Left lung (tissue), 10 donors: ENCODE results near the gene GJB4. TPM values are rescaled to one million over a fixed set of nuclear protein-coding genes. Genes with fewer than 3 reads are reported as not detected.
A peak's percentile ranks its signal among the peaks of the same experiment; 100 is the strongest.
"Not testable (repeated sequence)": the region's sequence is repeated elsewhere in the genome, so short reads cannot be mapped to it uniquely, and the experiment has no call there.

Source experiments
- ATAC-seq: fragments of 200-7000 bp; cut with Tn5 transposase; one replicate; pipeline ENCODE4 v1.9.1; 2020; ENCODE audit warnings: moderate library complexity
- DNase-seq, 4 donors: peaks; one replicate each; pipeline ENCODE4 v3.0.0-alpha.2; 2013 to 2020
- H3K27ac ChIP-seq, 2 donors: fragments of 200-600 bp; sonication (generic) in 1 of 2; one replicate each; pipeline versions ENCODE4 v1.5.0 to v1.8.0; 2020 to 2021
- H3K27me3 ChIP-seq, 2 donors: fragments of 200-600 bp; sonication (generic) in 1 of 2; one replicate each; pipeline versions ENCODE4 v1.5.0 to v1.8.0; 2020 to 2021
- H3K36me3 ChIP-seq, 2 donors: fragments of 200-600 bp; sonication (generic) in 1 of 2; one replicate each; pipeline versions ENCODE4 v1.5.0 to v1.8.0; 2020 to 2021
- H3K4me1 ChIP-seq, 2 donors: fragments of 200-600 bp; one replicate each; pipeline ENCODE4 v1.8.0; 2021
- H3K4me3 ChIP-seq, 2 donors: fragments of 200-600 bp; sonication (generic) in 1 of 2; one replicate each; pipeline versions ENCODE4 v1.5.0 to v1.8.0; 2020 to 2021; ENCODE audit warnings: mild to moderate bottlenecking in 1 of 2
- H3K9me3 ChIP-seq, 2 donors: fragments of 200-600 bp; sonication (generic) in 1 of 2; one replicate each; pipeline versions ENCODE4 v1.5.0 to v1.8.0; 2020 to 2021
- intact Hi-C, 2 donors: fragments of 100-400 bp; cut with DNase I; formaldehyde crosslinking; loops; one replicate each; pipeline versions ENCODE4 v1.11.2 to v1.14.2; 2022
- polyA plus RNA-seq, 6 donors: library from polyadenylated mRNA; unstranded; fragments of 120-200 nt; gene quantifications; one replicate each; pipeline ENCODE4 v1.2.1, GENCODE V29; 2013; ENCODE audit not compliant: insufficient read length in 6 of 6
- total RNA-seq, 2 donors: library from RNA; stranded (reverse); fragmentation: NEBNext Ultra II Directional; extraction: Animal tissue kit (Norgen Biotek cat#: 25700); gene quantifications; one replicate each; pipeline ENCODE4 v1.2.1, GENCODE V29; 2021
- TF ChIP-seq, protein P1 (sequence below), 2 donors: fragments of 200-600 bp; sonication (generic) in 1 of 2; IDR thresholded peaks; one replicate each; pipeline versions ENCODE4 v1.5.0 to v1.8.0; 2021; ENCODE audit warnings: antibody characterized with exemption in 2 of 2
- donor health status: DM: no; HTN: yes; CAD: no.
- donor health status: DM: no; HTN: no; CAD: no.

Gene GJB4
- total and polyA plus RNA-seq, 8 donors: 0.06 to 0.08 TPM; not detected in 6

DNA sequence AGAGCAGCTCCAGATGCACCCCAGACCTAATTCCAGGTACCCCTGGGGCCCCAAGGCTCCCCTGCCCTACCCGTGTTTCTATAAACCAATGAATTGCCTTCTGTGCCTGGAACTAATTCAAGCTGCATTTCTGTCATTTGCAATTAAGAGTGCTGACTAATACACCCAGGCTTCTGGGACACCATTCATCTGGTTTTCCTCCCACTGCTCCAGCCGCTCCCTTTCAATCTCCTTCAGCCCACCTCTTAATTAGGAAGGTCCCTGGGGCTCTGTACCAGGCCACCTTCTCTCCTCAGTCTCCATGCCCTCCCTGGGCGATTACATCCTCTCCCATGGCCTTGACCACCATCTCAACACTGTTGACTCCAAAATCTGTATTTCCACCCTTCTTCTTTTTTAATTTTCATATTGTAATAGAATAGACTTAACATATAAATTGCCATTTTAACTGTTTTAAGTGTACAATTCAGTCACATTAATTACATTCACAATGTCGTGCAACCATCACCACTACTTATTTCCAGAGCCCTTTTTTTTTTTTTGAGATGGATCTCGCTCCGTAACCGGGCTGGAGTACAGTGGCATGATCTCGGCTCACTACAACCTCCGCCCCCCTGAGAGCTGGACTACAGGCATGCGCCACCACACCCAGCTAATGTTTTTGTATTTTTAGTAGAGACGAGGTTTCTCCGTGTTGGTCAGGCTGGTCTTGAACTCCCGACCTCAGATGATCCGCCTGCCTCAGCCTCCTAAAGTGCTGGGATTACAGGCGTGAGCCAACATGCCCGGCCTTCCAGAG lies 12.2 kb downstream of the GJB4 start:
- H3K4me1 ChIP-seq: no peaks in the 10 kb centered on the region
- H3K4me3 ChIP-seq: no peak overlapping the region
- no peak for ATAC-seq
- no peak overlapping the region for H3K27ac ChIP-seq
- H3K36me3 ChIP-seq: no peaks in the 10 kb centered on the region
- intact Hi-C loops: no loop called here
- TF ChIP-seq, protein P1, sequence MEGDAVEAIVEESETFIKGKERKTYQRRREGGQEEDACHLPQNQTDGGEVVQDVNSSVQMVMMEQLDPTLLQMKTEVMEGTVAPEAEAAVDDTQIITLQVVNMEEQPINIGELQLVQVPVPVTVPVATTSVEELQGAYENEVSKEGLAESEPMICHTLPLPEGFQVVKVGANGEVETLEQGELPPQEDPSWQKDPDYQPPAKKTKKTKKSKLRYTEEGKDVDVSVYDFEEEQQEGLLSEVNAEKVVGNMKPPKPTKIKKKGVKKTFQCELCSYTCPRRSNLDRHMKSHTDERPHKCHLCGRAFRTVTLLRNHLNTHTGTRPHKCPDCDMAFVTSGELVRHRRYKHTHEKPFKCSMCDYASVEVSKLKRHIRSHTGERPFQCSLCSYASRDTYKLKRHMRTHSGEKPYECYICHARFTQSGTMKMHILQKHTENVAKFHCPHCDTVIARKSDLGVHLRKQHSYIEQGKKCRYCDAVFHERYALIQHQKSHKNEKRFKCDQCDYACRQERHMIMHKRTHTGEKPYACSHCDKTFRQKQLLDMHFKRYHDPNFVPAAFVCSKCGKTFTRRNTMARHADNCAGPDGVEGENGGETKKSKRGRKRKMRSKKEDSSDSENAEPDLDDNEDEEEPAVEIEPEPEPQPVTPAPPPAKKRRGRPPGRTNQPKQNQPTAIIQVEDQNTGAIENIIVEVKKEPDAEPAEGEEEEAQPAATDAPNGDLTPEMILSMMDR (IDR thresholded peaks at IDR 0.05): no peak
- H3K9me3 ChIP-seq: no peaks in the 10 kb centered on the region
- no peak for DNase-seq
- H3K27me3 ChIP-seq: peaks cover 0 to 14% of the 10 kb centered on the region in 2 donors

DNA sequence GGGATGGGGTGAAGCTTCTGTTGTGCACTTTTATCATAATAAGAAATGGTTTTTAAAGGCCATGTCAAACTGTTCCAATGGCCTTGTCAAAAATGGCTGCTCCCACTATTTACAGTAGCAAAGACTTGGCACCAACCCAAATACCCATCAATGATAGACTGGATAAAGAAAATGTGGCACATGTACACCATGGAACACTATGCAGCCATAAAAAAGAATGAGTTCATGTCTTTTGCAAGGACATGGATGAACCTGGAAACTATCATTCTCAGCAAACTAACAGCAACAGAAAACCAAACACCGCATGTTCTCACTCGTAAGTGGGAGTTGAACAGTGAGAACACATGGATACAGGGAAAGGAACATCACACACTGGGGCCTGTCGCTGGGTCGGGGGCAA lies 13.6 kb downstream of the GJB4 start:
- ATAC-seq, H3K9me3 ChIP-seq, H3K4me3 ChIP-seq, intact Hi-C loops, DNase-seq, H3K27ac ChIP-seq, H3K36me3 ChIP-seq, H3K4me1 ChIP-seq: not testable (repeated sequence)
- peaks cover 0 to 22% of the 10 kb centered on the region in 2 donors for H3K27me3 ChIP-seq

DNA sequence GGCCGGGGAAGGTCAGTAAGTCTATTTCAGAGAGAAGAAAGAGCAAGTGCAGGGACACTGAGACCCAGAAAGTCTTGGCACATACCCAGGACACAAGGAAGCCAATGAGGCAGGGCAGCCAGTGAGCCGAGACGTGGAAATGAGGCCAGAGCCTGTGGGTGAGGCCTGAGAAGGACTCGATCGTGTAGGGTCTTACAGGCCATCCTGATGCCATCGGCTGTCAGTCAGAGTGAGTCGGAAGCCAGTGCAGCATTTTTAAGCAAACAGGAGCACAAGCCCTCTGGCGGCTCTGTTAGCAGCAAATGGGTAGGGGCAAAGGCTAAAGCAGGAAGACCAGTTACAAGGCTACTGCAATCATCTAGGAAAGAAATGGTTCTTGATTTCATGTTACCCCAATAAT lies 15.4 kb downstream of the GJB4 start:
- peaks cover 0 to 38% of the 10 kb centered on the region in 2 donors for H3K27me3 ChIP-seq
- H3K36me3 ChIP-seq: no peaks in the 10 kb centered on the region
- TF ChIP-seq, protein P1 (IDR thresholded peaks at IDR 0.05): no peak
- no peaks in the 10 kb centered on the region for H3K9me3 ChIP-seq
- ATAC-seq: no peak
- H3K4me3 ChIP-seq: no peak overlapping the region
- no peak overlapping the region for H3K27ac ChIP-seq
- intact Hi-C loops: no loop called here
- peak in 1 of 4 donors; percentile 12 for DNase-seq
- H3K4me1 ChIP-seq: no peaks in the 10 kb centered on the region

DNA sequence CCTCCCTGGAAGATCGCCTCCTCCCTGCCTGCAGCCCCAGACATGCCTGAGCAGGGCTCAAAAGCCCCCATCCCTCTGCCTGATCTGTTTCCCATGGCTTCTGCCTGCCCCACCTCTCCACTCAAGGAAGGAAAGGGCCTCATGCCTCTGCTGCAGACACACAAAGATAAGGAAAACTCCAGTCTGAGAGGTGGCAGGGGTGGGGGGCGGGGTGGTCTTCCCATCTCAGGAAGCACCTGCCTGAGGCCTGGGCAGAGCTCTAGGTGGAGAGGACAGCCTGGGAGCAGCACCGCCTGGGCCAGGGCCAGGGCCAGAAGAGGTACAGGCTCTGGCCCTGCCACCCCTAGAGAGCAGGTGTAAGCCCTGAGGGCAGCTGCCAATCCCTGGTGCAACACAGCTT lies 17.4 kb downstream of the GJB4 start:
- DNase-seq (peak in 2 of 4 donors; percentile 22 to 44), ATAC-seq (no peak)
- no peaks in the 10 kb centered on the region for H3K9me3 ChIP-seq
- H3K4me3 ChIP-seq: no peak overlapping the region
- no peaks in the 10 kb centered on the region for H3K36me3 ChIP-seq
- TF ChIP-seq, protein P1 (IDR thresholded peaks at IDR 0.05): no peak
- H3K27ac ChIP-seq: no peak overlapping the region
- H3K4me1 ChIP-seq: peaks cover 0 to 4% of the 10 kb centered on the region in 2 donors
- intact Hi-C loops: no loop called here
- H3K27me3 ChIP-seq: peaks cover 18 to 58% of the 10 kb centered on the region in 2 donors

DNA sequence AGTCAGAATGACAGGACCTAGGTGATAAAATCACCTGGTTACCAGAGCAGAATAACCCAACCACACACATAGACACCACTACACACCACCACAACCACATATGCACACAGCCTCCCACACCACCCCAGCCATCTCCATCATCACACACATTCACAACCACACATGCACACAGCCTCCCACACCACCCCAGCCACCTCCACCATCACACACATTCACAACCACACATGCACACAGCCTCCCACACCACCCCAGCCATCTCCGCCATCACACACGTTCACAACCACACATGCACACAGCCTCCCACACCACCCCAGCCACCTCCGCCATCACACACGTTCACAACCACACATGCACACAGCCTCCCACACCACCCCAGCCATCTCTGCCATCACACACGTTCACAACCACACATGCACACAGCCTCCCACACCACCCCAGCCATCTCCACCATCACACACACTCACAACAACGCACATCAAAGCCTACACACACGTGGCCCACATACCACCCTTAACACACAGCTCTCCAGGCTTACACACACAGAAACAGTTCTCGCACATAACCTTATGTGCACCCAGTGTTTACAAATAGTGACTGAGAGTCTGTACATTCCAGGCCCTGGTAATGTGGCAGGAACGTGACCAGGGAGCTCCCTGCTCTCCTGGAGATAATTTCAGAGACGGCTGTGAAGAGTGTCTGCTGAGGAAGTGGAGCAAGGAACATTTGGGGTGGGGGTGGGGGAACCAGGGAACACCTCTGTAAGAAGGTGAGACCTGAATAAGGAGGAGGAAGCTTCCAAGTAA lies 18.2 kb downstream of the GJB4 start:
- ATAC-seq (no peak), DNase-seq (no peak)
- Histone ChIP-seq H3K4me3 (no peak overlapping the region), H3K27me3 (peaks cover 19 to 66% of the 10 kb centered on the region in 2 donors), H3K36me3 (no peaks in the 10 kb centered on the region), H3K9me3 (no peaks in the 10 kb centered on the region), H3K27ac (no peak overlapping the region), H3K4me1 (peaks cover 0 to 4% of the 10 kb centered on the region in 2 donors)
- intact Hi-C loops: no loop called here
- TF ChIP-seq, protein P1 (IDR thresholded peaks at IDR 0.05): no peak
